ENCODE results near the gene SURF4.

SURF4 gene

DNA sequence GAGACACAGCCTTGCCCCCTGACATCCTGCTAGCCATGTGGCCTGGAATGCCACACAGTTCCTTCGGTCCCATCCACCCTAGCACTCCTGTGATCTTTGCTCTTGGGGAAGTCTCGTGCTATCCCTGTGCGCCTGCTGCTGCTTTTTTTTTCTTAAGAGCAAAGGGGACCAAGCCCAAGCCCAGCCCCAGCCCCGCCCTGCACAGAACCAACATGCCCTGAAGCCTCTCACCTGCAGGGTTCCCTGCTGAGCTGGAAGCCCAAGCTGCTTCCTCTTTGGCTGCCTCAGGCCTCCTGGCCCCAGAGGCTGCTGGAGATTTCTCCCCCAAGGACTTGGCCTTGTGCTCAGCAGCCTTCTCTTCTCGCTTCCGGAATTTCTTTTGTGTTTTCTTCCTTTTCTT lies 41.7 kb downstream of the SURF4 start:
- H3K27me3 Mint-ChIP-seq (ENCODE audit: low read depth, poor library complexity), result no peaks in the 10 kb centered on the region
- no peak for DNase-seq
- peaks cover 25% of the 10 kb centered on the region for H3K4me1 Mint-ChIP-seq
- no peak overlapping the region for H3K27ac Mint-ChIP-seq
- H3K36me3 Mint-ChIP-seq (ENCODE audit: low read depth), result peaks cover 61% of the 10 kb centered on the region
- peaks cover 2% of the 10 kb centered on the region for H3K9me3 Mint-ChIP-seq
- H3K4me3 Mint-ChIP-seq, result peak overlapping the region; percentile 97
- TF ChIP-seq, protein P1, sequence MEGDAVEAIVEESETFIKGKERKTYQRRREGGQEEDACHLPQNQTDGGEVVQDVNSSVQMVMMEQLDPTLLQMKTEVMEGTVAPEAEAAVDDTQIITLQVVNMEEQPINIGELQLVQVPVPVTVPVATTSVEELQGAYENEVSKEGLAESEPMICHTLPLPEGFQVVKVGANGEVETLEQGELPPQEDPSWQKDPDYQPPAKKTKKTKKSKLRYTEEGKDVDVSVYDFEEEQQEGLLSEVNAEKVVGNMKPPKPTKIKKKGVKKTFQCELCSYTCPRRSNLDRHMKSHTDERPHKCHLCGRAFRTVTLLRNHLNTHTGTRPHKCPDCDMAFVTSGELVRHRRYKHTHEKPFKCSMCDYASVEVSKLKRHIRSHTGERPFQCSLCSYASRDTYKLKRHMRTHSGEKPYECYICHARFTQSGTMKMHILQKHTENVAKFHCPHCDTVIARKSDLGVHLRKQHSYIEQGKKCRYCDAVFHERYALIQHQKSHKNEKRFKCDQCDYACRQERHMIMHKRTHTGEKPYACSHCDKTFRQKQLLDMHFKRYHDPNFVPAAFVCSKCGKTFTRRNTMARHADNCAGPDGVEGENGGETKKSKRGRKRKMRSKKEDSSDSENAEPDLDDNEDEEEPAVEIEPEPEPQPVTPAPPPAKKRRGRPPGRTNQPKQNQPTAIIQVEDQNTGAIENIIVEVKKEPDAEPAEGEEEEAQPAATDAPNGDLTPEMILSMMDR (IDR thresholded peaks at IDR 0.05), result no peak

DNA sequence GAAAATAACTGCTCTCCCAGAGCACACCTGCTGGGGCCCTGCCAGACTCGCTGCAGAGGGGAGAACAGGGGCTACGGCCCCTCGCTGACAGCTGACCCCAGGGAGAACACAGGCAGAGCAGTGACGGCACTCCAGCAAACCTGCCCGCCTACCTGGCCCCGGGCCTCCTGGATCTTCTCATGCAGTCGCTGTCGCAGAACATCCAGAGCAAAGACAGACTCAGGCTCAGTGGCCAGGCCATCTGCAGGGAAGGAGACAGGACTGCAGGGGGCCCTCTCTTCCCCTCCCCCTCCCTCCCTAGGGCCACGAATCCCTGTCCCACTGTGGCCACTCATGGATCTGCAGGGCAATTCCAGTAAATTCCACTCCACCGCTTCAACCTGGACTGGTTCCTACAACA lies 42.3 kb downstream of the SURF4 start:
- Mint-ChIP-seq H3K4me1 (peaks cover 25% of the 10 kb centered on the region), H3K36me3 (ENCODE audit: low read depth) (peaks cover 61% of the 10 kb centered on the region), H3K27ac (no peak overlapping the region), H3K9me3 (peaks cover 8% of the 10 kb centered on the region), H3K27me3 (ENCODE audit: low read depth, poor library complexity) (peaks cover 5% of the 10 kb centered on the region), H3K4me3 (no peak overlapping the region)
- DNase-seq, result no peak
- TF ChIP-seq, protein P1 (IDR thresholded peaks at IDR 0.05), result no peak

DNA sequence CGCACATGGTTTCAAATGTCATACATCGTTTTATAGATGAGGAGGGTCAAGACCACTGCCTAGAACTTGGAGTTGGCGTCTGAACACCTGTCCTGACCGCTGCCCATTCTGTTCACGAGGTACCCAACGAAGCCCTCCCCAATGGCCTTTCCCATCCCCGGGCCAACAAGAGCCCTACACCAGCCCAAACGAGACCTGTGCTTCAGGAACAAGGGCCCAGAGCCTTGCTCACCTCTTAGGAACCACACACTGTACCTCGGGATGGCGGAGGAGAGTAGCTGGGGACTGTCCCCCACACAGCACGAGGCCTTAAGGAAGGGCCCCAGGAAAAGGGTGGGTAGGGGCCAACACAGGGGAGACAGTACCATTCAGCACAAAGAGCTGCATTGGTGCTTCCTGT lies 42.8 kb downstream of the SURF4 start:
- Mint-ChIP-seq H3K4me1 (peaks cover 25% of the 10 kb centered on the region), H3K9me3 (peaks cover 13% of the 10 kb centered on the region), H3K27ac (no peak overlapping the region), H3K4me3 (no peak overlapping the region), H3K36me3 (ENCODE audit: low read depth) (peaks cover 64% of the 10 kb centered on the region), H3K27me3 (ENCODE audit: low read depth, poor library complexity) (peaks cover 6% of the 10 kb centered on the region)
- TF ChIP-seq, protein P1 (IDR thresholded peaks at IDR 0.05), result no peak
- DNase-seq, result no peak

DNA sequence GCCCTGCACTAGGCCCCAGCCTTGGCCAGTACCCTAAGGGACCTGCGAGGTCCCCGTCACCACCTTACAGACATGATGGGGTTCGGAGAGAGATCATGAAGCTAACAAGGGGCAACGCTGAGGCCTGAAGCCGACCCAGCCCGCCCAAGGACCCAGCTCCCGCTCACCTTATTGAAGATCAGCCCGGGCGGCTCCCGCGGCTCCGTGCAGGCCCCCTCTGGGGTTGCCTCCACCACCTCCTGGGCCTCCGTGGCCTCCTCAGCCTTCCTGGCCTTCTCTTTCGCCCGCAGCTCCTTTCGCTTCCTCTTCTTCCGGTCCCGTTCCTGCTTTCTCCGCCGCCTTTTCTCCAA lies 43.5 kb downstream of the SURF4 start:
- TF ChIP-seq, protein P1 (IDR thresholded peaks at IDR 0.05), result no peak
- no peak overlapping the region for H3K27ac Mint-ChIP-seq
- no peak for DNase-seq
- H3K36me3 Mint-ChIP-seq (ENCODE audit: low read depth), result peaks cover 69% of the 10 kb centered on the region
- H3K4me1 Mint-ChIP-seq, result peaks cover 20% of the 10 kb centered on the region
- peaks cover 6% of the 10 kb centered on the region for H3K27me3 Mint-ChIP-seq (ENCODE audit: low read depth, poor library complexity)
- H3K4me3 Mint-ChIP-seq, result no peak overlapping the region
- peaks cover 18% of the 10 kb centered on the region for H3K9me3 Mint-ChIP-seq

DNA sequence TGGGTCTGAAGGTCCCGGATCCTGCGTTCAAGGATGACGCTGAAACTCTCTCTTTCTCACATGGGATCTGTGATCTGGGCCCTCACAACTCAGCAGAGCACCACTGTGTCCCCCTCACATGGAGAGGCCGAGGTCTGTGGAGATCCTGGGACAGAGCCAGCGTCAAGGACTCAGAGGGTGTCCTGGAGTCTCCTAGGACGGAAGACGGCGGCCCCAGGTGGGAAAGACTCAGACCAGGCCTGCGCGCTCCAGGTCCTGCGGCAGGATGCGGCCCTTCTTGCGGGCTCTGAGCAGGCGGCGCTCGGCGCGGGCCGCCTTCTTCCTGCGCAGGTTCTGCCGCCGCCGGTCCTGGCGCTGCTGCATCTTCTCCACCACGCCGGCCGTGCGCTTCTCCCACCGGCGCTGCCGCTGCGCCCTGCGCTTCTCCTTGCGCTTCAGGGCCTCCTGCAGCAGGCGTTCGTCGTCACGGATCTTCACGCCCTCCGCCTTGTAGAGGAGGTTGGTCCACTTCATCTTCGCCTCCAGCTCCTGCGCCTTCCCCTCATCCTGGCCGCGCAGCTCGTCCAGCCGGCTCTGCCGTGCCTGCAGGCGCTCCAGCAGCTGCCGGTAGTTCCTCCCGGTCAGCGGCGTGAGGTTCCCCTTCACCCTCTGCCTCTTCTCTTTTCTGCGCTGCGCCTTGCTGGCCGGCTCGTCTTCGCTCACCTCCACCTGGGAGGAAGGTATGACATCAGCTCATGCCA lies 44.0 kb downstream of the SURF4 start:
- Mint-ChIP-seq H3K36me3 (ENCODE audit: low read depth) (peaks cover 70% of the 10 kb centered on the region), H3K4me1 (peaks cover 20% of the 10 kb centered on the region), H3K9me3 (peaks cover 20% of the 10 kb centered on the region), H3K27me3 (ENCODE audit: low read depth, poor library complexity) (peaks cover 9% of the 10 kb centered on the region), H3K4me3 (no peak overlapping the region), H3K27ac (no peak overlapping the region)
- TF ChIP-seq, protein P1 (IDR thresholded peaks at IDR 0.05), result no peak
- DNase-seq, result no peak

DNA sequence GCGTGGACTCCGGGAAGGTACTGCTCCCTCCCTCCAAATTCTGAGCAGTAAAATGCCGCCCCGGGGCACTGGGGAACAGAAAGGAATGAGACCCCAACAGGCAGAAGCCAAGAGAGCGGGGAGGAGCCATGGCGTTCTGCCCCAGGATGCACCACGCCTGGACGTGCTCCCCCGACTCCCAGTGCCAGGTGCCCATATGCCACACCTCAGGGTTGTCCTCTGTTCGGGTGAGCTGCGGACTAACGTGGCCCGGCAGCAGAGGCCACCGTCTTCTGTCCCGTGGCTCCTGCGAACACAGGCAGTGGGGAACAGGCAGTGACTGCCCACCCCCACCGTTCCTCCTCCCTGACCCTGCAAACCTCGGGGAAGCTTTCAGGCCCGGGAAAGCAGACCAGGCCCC lies 44.6 kb downstream of the SURF4 start:
- no peak for DNase-seq
- Mint-ChIP-seq H3K27ac (no peak overlapping the region), H3K4me1 (peaks cover 15% of the 10 kb centered on the region), H3K36me3 (ENCODE audit: low read depth) (peaks cover 70% of the 10 kb centered on the region), H3K4me3 (no peak overlapping the region), H3K9me3 (peaks cover 20% of the 10 kb centered on the region), H3K27me3 (ENCODE audit: low read depth, poor library complexity) (peaks cover 9% of the 10 kb centered on the region)
- TF ChIP-seq, protein P1 (IDR thresholded peaks at IDR 0.05), result no peak

Data from nephron progenitor cell (in vitro differentiated cells).